MM.1S (cell line): ENCODE results near the gene MUSK.

Experiments
- DNase-seq: peaks from one replicate; pipeline ENCODE4 v3.0.0-alpha.2; 2015
- H2AFZ ChIP-seq: fragments of 300-600 bp; sonication (generic); 2 replicates; pipeline ENCODE4 v1.6.0; 2016; ENCODE audit warnings: antibody characterized with exemption, low read length
- H3F3A ChIP-seq: fragments of 300-600 bp; sonication (generic); 2 replicates; pipeline ENCODE4 v1.6.1; 2016; ENCODE audit warnings: mild to moderate bottlenecking, antibody characterized with exemption, low read length, moderate library complexity, mixed read lengths; ENCODE audit not compliant: insufficient read depth
- H3K27ac ChIP-seq: fragments of 300-600 bp; sonication (generic); 2 replicates; pipeline ENCODE4 v1.5.1; 2016; ENCODE audit warnings: mild to moderate bottlenecking, low read length
- H3K27me3 ChIP-seq: fragments of 300-600 bp; sonication (generic); replicated peaks from 2 replicates; pipeline ENCODE4 v1.6.0; 2016; ENCODE audit warnings: low read length; ENCODE audit not compliant: insufficient read depth
- H3K36me3 ChIP-seq: fragments of 300-600 bp; sonication (generic); replicated peaks from 2 replicates; pipeline ENCODE4 v1.6.1; 2016; ENCODE audit warnings: mild to moderate bottlenecking, low read length, mixed read lengths; ENCODE audit not compliant: insufficient read depth
- H3K4me1 ChIP-seq: fragments of 300-600 bp; sonication (generic); 2 replicates; pipeline ENCODE4 v1.6.1; 2016; ENCODE audit warnings: low read length, mixed read lengths
- H3K4me2 ChIP-seq: fragments of 300-600 bp; sonication (generic); 2 replicates; pipeline ENCODE4 v1.6.0; 2016; ENCODE audit warnings: low read depth, low read length
- H3K4me3 ChIP-seq: fragments of 300-600 bp; sonication (generic); 2 replicates; pipeline ENCODE4 v1.5.1; 2016; ENCODE audit warnings: low read length, mixed read lengths
- H3K79me2 ChIP-seq: fragments of 300-600 bp; sonication (generic); 2 replicates; pipeline ENCODE4 v1.6.1; 2016; ENCODE audit warnings: mixed run types, low read length, mixed read lengths
- H3K9ac ChIP-seq: fragments of 300-600 bp; sonication (generic); 2 replicates; pipeline ENCODE4 v1.6.1; 2016; ENCODE audit warnings: low read length, mixed read lengths
- H3K9me2 ChIP-seq: fragments of 300-600 bp; sonication (generic); replicated peaks from 2 replicates; pipeline ENCODE4 v1.6.1; 2016; ENCODE audit warnings: mild to moderate bottlenecking, low read length, mixed read lengths; ENCODE audit not compliant: insufficient read depth
- H3K9me3 ChIP-seq: fragments of 300-600 bp; sonication (generic); replicated peaks from 2 replicates; pipeline ENCODE4 v1.6.1; 2016; ENCODE audit warnings: mild to moderate bottlenecking, low read length, mixed read lengths; ENCODE audit not compliant: insufficient read depth
- H4K20me1 ChIP-seq: fragments of 300-600 bp; sonication (generic); 2 replicates; pipeline ENCODE4 v1.6.1; 2016; ENCODE audit warnings: mild to moderate bottlenecking, low read length, moderate library complexity, mixed read lengths; ENCODE audit not compliant: insufficient read depth
- CTCF ChIP-seq: fragments of 300-600 bp; sonication (generic); IDR thresholded peaks from 2 replicates; pipeline ENCODE4 v1.5.1; 2016; ENCODE audit warnings: antibody characterized with exemption, low read length, mixed read lengths
- EZH2 ChIP-seq: fragments of 300-600 bp; sonication (generic); optimal IDR thresholded peaks from 2 replicates; pipeline ENCODE3; 2017; ENCODE audit warnings: low read depth, mild to moderate bottlenecking, antibody characterized with exemption, low read length, mixed read lengths
- EZH2phosphoT487 ChIP-seq: fragments of 300-600 bp; sonication (generic); IDR thresholded peaks from 2 replicates; pipeline ENCODE4 v1.6.1; 2018; ENCODE audit warnings: antibody characterized with exemption, low read length

The MUSK gene

GRCh38 chr9:110672873-110673510 is 4.4 kb downstream of the MUSK start:
- H3K27me3 ChIP-seq: no peaks in the 10 kb centered on the region
- TF ChIP-seq EZH2 (no peak), EZH2phosphoT487 (no peak), CTCF (no peak)
- no peak overlapping the region for H3K4me3 ChIP-seq
- H4K20me1 ChIP-seq: no peaks in the 10 kb centered on the region
- H3K79me2 ChIP-seq: no peaks in the 10 kb centered on the region
- H3K9ac ChIP-seq: no peak overlapping the region
- H3K4me1 ChIP-seq: peaks cover 17% of the 10 kb centered on the region
- no peaks in the 10 kb centered on the region for H3K36me3 ChIP-seq
- no peak overlapping the region for H2AFZ ChIP-seq
- no peaks in the 10 kb centered on the region for H3K9me2 ChIP-seq
- H3K9me3 ChIP-seq: no peaks in the 10 kb centered on the region
- H3K27ac ChIP-seq: no peak overlapping the region
- no peaks in the 10 kb centered on the region; the same call in 1 of the 2 replicates for H3F3A ChIP-seq
- no peak for DNase-seq
- H3K4me2 ChIP-seq: no peak overlapping the region

DNA sequence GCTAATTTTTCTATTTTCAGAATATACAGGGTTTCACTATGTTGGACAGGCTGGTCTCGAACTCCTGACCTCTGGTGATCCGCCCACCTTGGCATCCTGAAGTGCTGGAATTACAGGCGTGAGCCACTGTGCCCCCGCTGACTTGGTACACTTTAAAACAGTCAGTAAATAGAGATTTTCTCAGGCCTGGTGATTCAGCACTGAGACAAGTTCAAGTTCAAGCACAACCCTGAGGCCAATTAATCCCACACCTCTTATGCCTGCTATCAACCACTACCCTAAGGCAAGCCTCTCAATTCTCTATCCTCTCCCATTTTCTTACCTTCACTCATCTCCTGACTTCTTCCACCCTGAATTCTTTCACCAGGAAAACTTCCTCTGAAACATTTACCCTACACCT is 18.9 kb downstream of the MUSK start:
- H3F3A ChIP-seq: no peaks in the 10 kb centered on the region
- no peak for TF ChIP-seq EZH2
- no peak for TF ChIP-seq EZH2phosphoT487
- no peak for TF ChIP-seq CTCF
- no peaks in the 10 kb centered on the region for H3K79me2 ChIP-seq
- no peak overlapping the region for H3K4me2 ChIP-seq
- no peaks in the 10 kb centered on the region for H3K27me3 ChIP-seq
- H3K27ac ChIP-seq: no peak overlapping the region
- H2AFZ ChIP-seq: no peak overlapping the region
- H4K20me1 ChIP-seq: no peaks in the 10 kb centered on the region
- no peaks in the 10 kb centered on the region; the same call in 1 of the 2 replicates for H3K9me2 ChIP-seq
- no peak for DNase-seq
- no peaks in the 10 kb centered on the region for H3K36me3 ChIP-seq
- no peak overlapping the region for H3K9ac ChIP-seq
- no peaks in the 10 kb centered on the region for H3K9me3 ChIP-seq
- no peak overlapping the region for H3K4me3 ChIP-seq
- no peaks in the 10 kb centered on the region for H3K4me1 ChIP-seq

- Histone ChIP-seq H3K36me3 (no peaks in the 10 kb centered on the region), H3K4me2 (peak overlapping the region; percentile 47), H3K4me3 (peak overlapping the region; percentile 36; the same call in 1 of the 2 replicates), H3K9ac (no peak overlapping the region), H3K4me1 (no peaks in the 10 kb centered on the region), H3K27me3 (no peaks in the 10 kb centered on the region), H3K79me2 (no peaks in the 10 kb centered on the region), H4K20me1 (no peaks in the 10 kb centered on the region), H2AFZ (0 out of 2 replicates have a peak overlapping the region, but pooled peaks have one; percentile 31), H3K27ac (no peak overlapping the region), H3K9me2 (no peaks in the 10 kb centered on the region; the same call in 1 of the 2 replicates), H3F3A (no peaks in the 10 kb centered on the region), H3K9me3 (no peaks in the 10 kb centered on the region)
- no peak for DNase-seq
- TF ChIP-seq EZH2 (no peak), CTCF (no peak), EZH2phosphoT487 (no peak)
Measured at GRCh38 chr9:110688329-110688728, 19.7 kb downstream of the MUSK start.
